HepG2 (cell line): ENCODE results near the gene MSMP. TPM values are rescaled to one million over a fixed set of nuclear protein-coding genes. Genes with fewer than 3 reads are reported as not detected.

Source experiments
- AHR ChIP-seq: IDR thresholded peaks from 2 replicates; pipeline ENCODE4 v1.6.1; 2018; ENCODE audit warnings: missing genetic modification reagents, missing compliant biosample characterization
- ATM ChIP-seq: fragments of 450-650 bp; IDR thresholded peaks from 2 replicates; pipeline ENCODE4 v1.7.1; 2017; ENCODE audit warnings: mild to moderate bottlenecking, borderline replicate concordance
- CEBPG ChIP-seq: IDR thresholded peaks from 2 replicates; pipeline ENCODE4 v1.6.1; 2016
- CERS6 ChIP-seq: sonication (generic); formaldehyde crosslinking; IDR thresholded peaks from 2 replicates; pipeline ENCODE4 v1.5.0; 2020; ENCODE audit warnings: missing genetic modification reagents
- CHCHD3 ChIP-seq: sonication (generic); formaldehyde crosslinking; IDR thresholded peaks from 2 replicates; pipeline ENCODE4 v1.8.0; 2022; ENCODE audit warnings: mild to moderate bottlenecking, missing genetic modification reagents, moderate library complexity
- KDM5A ChIP-seq: fragments of 200-600 bp; sonication (generic); IDR thresholded peaks from 2 replicates; pipeline ENCODE4 v1.7.0; 2018; ENCODE audit warnings: antibody characterized with exemption, mild to moderate bottlenecking, low read length, borderline replicate concordance
- KLF13 ChIP-seq: sonication (generic); formaldehyde crosslinking; IDR thresholded peaks from 2 replicates; pipeline ENCODE4 v1.4.0; 2020; ENCODE audit warnings: mild to moderate bottlenecking, missing genetic modification reagents
- NFIC ChIP-seq: IDR thresholded peaks from 2 replicates; pipeline ENCODE4 v1.6.1; 2012; ENCODE audit warnings: mild to moderate bottlenecking, low read length, inconsistent platforms
- NPAS2 ChIP-seq: sonication (generic); formaldehyde crosslinking; IDR thresholded peaks from 2 replicates; pipeline ENCODE4 v1.8.0; 2022; ENCODE audit warnings: mild to moderate bottlenecking, missing genetic modification reagents, borderline replicate concordance
- RCOR2 ChIP-seq: IDR thresholded peaks from 2 replicates; pipeline ENCODE4 v1.6.1; 2016; ENCODE audit warnings: missing biosample characterization, missing genetic modification reagents
- THAP8 ChIP-seq: sonication (generic); formaldehyde crosslinking; IDR thresholded peaks from 2 replicates; pipeline ENCODE4 v1.5.1; 2020; ENCODE audit warnings: missing genetic modification reagents, mild to moderate bottlenecking, borderline replicate concordance
- ZFP36L1 ChIP-seq: sonication (generic); formaldehyde crosslinking; IDR thresholded peaks from 2 replicates; pipeline ENCODE4 v1.8.0; 2022; ENCODE audit warnings: mild to moderate bottlenecking, missing genetic modification reagents, moderate library complexity
- ZNF329 ChIP-seq: sonication (generic); formaldehyde crosslinking; IDR thresholded peaks from 2 replicates; pipeline ENCODE4 v1.9.0; 2021; ENCODE audit warnings: low read depth, mild to moderate bottlenecking, missing genetic modification reagents
- ZNF558 ChIP-seq: sonication (generic); formaldehyde crosslinking; IDR thresholded peaks from 2 replicates; pipeline ENCODE4 v1.9.0; 2022; ENCODE audit warnings: mild to moderate bottlenecking, missing genetic modification reagents, borderline replicate concordance
- ZNF670 ChIP-seq: sonication (generic); formaldehyde crosslinking; IDR thresholded peaks from 2 replicates; pipeline ENCODE4 v1.8.0; 2022; ENCODE audit warnings: mild to moderate bottlenecking, missing genetic modification reagents, borderline replicate concordance
- ZNF747 ChIP-seq: sonication (generic); formaldehyde crosslinking; IDR thresholded peaks from 2 replicates; pipeline ENCODE4 v1.8.1; 2023; ENCODE audit warnings: missing genetic modification reagents, mild to moderate bottlenecking, borderline replicate concordance
- ZZZ3 ChIP-seq: sonication (generic); formaldehyde crosslinking; IDR thresholded peaks from 2 replicates; pipeline ENCODE4 v1.4.0; 2020; ENCODE audit warnings: missing genetic modification reagents, mild to moderate bottlenecking, borderline replicate concordance
- polyA plus RNA-seq, 8 experiments: library from polyadenylated mRNA; depleted of rRNA in 3 of 8; stranded (reverse) in 7 of 8; unstranded in 1 of 8; fragments of >200 nt; fragmentation: Illumina TruSeq in 4 of 8; extraction: Trizol in 4 of 8; gene quantifications; 2 replicates each; pipeline versions ENCODE4 v1.2.1 to v1.2.3, GENCODE V29; 2011 to 2016; ENCODE audit warnings: low read depth in 4 of 8, missing spikeins in 1 of 8, mixed read lengths in 1 of 8; ENCODE audit not compliant: insufficient read depth in 1 of 8
- total RNA-seq, 5 experiments: library from RNA; depleted of rRNA; stranded (reverse); fragments of >200 nt; fragmentation: Illumina TruSeq; extraction: Trizol; gene quantifications; 2 replicates each; pipeline ENCODE4 v1.2.3, GENCODE V29; 2016; ENCODE audit warnings: low read depth in 1 of 5
- TF ChIP-seq, protein P1 (sequence below): sonication (generic); formaldehyde crosslinking; conservative IDR thresholded peaks from 2 replicates; pipeline ENCODE4 v1.8.0; 2022; ENCODE audit warnings: mild to moderate bottlenecking, moderate library complexity, missing genetic modification reagents
- TF ChIP-seq, protein P2 (sequence below): sonication (generic); formaldehyde crosslinking; IDR thresholded peaks from 2 replicates; pipeline ENCODE4 v1.4.0; 2020; ENCODE audit warnings: low read depth, mild to moderate bottlenecking, missing genetic modification reagents
- TF ChIP-seq, protein P3 (sequence below): sonication (generic); formaldehyde crosslinking; IDR thresholded peaks from 2 replicates; pipeline ENCODE4 v1.8.1; 2023; ENCODE audit warnings: mild to moderate bottlenecking, inconsistent platforms, moderate library complexity, missing genetic modification reagents, borderline replicate concordance
- TF ChIP-seq, protein P4 (sequence below): sonication (generic); formaldehyde crosslinking; IDR thresholded peaks from 2 replicates; pipeline ENCODE4 v1.5.0; 2020; ENCODE audit warnings: missing genetic modification reagents, mild to moderate bottlenecking, borderline replicate concordance

Gene MSMP
- total and polyA plus RNA-seq, 2 of the 13 experiments (the other 11 are each of a cell fraction or from before 2014, with no cell fraction given): 0.24 to 0.46 TPM

DNA sequence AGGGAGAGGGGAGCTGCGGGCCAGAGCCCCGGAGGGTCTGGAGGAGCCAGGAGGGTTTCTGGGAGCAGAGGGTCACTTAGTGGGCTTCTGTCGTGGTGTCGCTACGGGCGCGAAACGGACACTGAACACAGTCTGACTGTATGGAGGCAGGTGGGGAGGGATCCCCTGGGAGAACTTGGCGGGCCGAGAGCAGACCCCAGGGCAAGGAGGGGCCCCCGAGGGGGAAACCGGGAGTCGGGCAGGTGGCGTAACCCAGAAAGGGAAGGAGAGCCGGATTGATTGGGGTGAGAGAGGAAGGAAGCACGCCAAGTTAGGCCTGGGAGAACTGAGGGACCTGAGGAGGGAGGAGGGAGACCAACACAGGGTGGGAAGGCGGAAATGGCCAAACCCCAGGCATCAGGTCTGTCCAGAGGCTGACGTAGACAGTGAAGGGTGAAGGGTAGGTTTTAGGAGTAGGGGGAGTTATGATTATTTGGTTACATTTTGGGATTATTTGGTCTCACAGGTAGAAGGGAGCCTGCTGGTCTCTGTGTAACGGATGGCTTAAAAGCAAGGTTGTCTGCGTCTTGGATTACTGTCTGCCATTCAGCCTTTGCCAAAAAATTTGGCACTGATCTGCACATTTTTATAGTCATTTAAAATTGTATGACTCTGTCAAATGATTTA is 3.3 kb upstream of the MSMP start (continued):
- TF ChIP-seq, protein P1, sequence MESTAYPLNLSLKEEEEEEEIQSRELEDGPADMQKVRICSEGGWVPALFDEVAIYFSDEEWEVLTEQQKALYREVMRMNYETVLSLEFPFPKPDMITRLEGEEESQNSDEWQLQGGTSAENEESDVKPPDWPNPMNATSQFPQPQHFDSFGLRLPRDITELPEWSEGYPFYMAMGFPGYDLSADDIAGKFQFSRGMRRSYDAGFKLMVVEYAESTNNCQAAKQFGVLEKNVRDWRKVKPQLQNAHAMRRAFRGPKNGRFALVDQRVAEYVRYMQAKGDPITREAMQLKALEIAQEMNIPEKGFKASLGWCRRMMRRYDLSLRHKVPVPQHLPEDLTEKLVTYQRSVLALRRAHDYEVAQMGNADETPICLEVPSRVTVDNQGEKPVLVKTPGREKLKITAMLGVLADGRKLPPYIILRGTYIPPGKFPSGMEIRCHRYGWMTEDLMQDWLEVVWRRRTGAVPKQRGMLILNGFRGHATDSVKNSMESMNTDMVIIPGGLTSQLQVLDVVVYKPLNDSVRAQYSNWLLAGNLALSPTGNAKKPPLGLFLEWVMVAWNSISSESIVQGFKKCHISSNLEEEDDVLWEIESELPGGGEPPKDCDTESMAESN (CRISPR knock-in tag): no peak
- TF ChIP-seq CHCHD3 (CRISPR knock-in tag): no peak
- no peak for TF ChIP-seq AHR (CRISPR knock-in tag)
- TF ChIP-seq, protein P2, sequence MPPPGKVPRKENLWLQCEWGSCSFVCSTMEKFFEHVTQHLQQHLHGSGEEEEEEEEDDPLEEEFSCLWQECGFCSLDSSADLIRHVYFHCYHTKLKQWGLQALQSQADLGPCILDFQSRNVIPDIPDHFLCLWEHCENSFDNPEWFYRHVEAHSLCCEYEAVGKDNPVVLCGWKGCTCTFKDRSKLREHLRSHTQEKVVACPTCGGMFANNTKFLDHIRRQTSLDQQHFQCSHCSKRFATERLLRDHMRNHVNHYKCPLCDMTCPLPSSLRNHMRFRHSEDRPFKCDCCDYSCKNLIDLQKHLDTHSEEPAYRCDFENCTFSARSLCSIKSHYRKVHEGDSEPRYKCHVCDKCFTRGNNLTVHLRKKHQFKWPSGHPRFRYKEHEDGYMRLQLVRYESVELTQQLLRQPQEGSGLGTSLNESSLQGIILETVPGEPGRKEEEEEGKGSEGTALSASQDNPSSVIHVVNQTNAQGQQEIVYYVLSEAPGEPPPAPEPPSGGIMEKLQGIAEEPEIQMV: no peak
- TF ChIP-seq, protein P3, sequence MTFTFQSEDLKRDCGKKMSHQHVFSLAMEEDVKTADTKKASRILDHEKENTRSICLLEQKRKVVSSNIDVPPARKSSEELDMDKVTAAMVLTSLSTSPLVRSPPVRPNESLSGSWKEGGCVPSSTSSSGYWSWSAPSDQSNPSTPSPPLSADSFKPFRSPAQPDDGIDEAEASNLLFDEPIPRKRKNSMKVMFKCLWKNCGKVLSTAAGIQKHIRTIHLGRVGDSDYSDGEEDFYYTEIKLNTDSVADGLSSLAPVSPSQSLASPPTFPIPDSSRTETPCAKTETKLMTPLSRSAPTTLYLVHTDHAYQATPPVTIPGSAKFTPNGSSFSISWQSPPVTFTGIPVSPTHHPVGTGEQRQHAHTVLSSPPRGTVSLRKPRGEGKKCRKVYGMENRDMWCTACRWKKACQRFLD (CRISPR knock-in tag): no peak
- no peak for TF ChIP-seq ATM
- no peak for TF ChIP-seq RCOR2 (CRISPR knock-in tag)
- TF ChIP-seq, protein P4, sequence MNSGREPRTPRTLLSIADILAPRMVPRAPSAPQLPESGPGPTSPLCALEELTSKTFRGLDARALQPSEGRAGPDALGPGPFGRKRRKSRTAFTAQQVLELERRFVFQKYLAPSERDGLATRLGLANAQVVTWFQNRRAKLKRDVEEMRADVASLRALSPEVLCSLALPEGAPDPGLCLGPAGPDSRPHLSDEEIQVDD (CRISPR knock-in tag): no peak
- no peak for TF ChIP-seq ZNF670 (CRISPR knock-in tag)
- 0 out of 2 replicates have a peak, but pooled peaks have one; percentile 55 for TF ChIP-seq THAP8 (CRISPR knock-in tag)
- no peak for TF ChIP-seq NPAS2 (CRISPR knock-in tag)
- TF ChIP-seq KLF13 (CRISPR knock-in tag): no peak
- TF ChIP-seq NFIC: no peak; the same call in 1 of the 2 replicates
- no peak; the same call in 1 of the 2 replicates for TF ChIP-seq ZFP36L1 (CRISPR knock-in tag)
- no peak for TF ChIP-seq ZNF558 (CRISPR knock-in tag)
- TF ChIP-seq KDM5A: no peak; the same call in 1 of the 2 replicates
- TF ChIP-seq ZZZ3 (CRISPR knock-in tag): no peak
- no peak for TF ChIP-seq ZNF747 (CRISPR knock-in tag)
- no peak for TF ChIP-seq ZNF329 (CRISPR knock-in tag)
- 0 out of 2 replicates have a peak, but pooled peaks have one; percentile 5 for TF ChIP-seq CEBPG
- no peak for TF ChIP-seq CERS6 (CRISPR knock-in tag)
